HG02610 (cell line): ENCODE results near the gene TMEM171.

Source experiments
- ATAC-seq: cut with Tn5 transposase; IDR thresholded peaks from one replicate; pipeline ENCODE4 v1.9.1; 2021; ENCODE audit warnings: mild to moderate bottlenecking, moderate library complexity; ENCODE audit not compliant: unreplicated experiment

The TMEM171 gene

GRCh38 chr5:73120222-73121118 is at the start of gene TMEM171:
TMEM171 (plus strand) TSS chr5:73120575; CDS start chr5:73123374, 2,799 bp downstream.
- no peak for ATAC-seq

GRCh38 chr5:73081093-73081492 is 39.3 kb upstream of the TMEM171 start:
- no peak for ATAC-seq

DNA sequence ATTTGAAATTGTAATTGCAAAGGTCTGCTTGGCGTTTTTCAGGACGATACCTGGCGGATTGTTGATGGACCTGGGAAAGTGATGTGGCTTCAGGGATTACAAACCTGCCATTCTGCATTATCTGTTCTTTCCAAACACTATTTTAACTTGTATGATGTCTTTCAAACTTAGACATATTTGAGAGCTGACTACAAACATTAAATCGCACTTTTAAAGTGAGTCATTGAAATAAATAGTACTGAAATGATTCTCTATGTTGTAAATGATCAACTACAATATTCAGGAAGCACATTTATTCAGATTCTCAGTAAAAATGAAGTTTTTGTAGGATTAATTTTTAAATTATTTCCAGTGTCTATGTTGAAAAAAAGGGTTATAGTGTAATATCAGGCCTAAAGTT is 32.3 kb upstream of the TMEM171 start:
- ATAC-seq, result no peak

DNA sequence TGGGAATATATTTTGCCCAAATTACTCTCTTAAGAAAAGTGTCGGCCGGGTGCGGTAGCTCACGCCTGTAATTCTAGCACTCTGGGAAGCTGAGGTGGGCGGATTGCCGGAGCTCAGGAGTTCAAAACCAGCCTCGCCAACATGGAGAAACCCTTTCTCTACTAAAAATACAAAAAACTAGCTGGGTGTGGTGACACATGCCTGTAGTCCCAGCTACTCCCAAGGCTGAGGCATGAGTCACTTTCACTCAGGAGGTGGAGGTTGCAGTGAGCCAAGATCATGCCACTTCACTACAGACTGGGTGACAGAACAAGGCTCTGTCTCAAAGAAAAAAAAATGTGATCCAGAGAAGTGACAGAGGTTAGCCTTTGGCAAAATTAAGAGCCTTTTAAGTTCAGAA is 26.4 kb upstream of the TMEM171 start:
- no peak for ATAC-seq

GRCh38 chr5:73094415-73094814 is 26.0 kb upstream of the TMEM171 start:
- no peak for ATAC-seq

- no peak for ATAC-seq
Observed at GRCh38 chr5:73095564-73096238, 24.7 kb upstream of the TMEM171 start.

DNA sequence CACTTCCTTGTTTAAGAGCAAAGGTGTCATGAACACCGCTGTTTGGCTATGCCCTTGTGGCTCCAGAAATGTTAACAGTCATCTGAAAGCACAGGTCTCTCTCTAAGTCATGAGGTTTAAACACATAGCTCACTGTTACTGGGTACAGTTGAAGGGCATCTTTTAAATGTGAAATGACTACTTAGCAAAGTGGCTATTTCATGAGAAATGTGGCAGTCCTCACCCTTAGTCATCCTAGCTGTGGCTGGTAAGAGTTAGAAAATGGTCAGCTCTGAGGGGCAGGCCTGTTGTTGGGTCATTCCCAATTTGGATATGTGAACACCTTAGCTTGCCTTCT is 24.2 kb upstream of the TMEM171 start:
- ATAC-seq, result no peak

GRCh38 chr5:73097740-73098139 is 22.6 kb upstream of the TMEM171 start:
- no peak for ATAC-seq

DNA sequence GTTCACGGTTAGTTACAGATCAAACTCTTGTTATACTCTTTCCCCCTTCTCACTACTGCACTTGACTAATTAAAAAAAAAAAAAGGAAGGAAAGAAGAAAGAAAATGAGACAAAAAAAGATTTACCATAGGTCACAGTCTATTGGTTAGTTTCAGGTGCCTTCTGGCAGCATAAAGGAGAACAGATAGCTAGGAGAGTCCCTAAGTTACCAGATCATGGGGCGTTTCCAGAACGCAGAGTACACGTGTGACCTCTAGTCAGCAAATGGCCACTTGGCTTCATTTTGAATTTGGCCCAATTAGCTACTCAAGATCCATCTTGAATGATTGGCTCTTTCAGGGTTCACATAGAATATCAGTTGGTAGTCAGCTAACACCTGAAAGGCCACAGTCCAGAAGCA is 20.3 kb upstream of the TMEM171 start:
- no peak for ATAC-seq

DNA sequence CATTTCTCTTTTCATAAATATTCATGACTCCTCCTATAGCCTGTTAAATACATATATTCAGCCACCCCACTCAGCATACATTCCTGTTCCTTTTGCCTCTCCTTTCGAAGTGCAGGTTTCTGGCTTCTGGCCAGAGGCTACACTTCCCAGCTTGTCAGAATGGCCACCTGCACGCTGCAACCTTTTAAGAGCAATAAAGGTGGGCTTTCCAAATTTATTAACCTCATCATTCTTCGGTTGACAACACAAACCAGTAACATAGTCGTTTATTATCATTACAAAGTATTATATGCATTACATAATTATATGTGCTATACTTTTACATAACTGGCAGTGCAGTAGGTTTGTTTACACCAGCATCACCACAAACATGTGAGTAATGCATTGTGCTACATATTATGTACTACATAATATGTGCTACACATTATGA is 16.5 kb upstream of the TMEM171 start:
- ATAC-seq, result no peak

- no peak for ATAC-seq
Observed at GRCh38 chr5:73104326-73104725, 16.0 kb upstream of the TMEM171 start.

DNA sequence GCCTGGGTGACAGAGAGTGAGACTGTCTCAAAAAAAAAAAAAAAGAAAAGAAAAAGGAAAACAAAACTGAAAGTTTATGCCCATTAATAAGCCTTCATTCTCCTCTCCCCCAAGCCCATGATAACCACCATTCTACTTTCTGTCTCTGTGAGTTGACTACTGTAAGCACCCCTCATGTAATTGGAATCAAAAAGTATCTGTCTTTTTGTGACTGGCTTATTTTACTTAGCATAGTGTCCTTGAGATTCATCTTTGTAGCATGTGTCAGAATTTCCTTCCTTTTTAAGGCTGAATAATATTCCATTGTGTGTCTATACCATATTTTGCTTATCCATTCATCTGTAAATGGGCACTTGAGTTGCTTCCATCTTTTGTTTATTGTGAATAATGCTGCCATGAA is 14.0 kb upstream of the TMEM171 start:
- ATAC-seq, result no peak

GRCh38 chr5:73110190-73110589 is 10.2 kb upstream of the TMEM171 start:
- no peak for ATAC-seq

GRCh38 chr5:73111536-73111935 is 8.8 kb upstream of the TMEM171 start:
- ATAC-seq, result no peak

DNA sequence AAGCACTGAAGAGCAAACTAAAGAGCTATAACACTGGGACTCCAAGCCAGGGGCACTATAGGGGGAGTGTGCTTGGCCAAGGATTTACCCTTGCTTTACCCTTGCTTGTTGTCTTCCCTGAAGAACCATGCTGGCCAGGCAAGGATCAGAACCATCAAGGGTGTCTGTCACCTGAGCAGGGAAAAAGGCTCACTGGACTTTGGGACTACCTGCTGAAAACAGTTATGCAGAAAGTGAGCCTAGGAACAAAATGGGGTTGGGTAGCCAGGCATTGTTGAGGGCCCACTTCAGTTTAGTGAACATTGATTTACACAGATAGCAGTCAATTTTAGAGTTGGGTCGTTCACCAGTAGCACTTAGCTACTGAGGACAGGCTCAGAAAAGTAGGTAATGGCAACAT is 8.0 kb upstream of the TMEM171 start:
- ATAC-seq, result no peak

DNA sequence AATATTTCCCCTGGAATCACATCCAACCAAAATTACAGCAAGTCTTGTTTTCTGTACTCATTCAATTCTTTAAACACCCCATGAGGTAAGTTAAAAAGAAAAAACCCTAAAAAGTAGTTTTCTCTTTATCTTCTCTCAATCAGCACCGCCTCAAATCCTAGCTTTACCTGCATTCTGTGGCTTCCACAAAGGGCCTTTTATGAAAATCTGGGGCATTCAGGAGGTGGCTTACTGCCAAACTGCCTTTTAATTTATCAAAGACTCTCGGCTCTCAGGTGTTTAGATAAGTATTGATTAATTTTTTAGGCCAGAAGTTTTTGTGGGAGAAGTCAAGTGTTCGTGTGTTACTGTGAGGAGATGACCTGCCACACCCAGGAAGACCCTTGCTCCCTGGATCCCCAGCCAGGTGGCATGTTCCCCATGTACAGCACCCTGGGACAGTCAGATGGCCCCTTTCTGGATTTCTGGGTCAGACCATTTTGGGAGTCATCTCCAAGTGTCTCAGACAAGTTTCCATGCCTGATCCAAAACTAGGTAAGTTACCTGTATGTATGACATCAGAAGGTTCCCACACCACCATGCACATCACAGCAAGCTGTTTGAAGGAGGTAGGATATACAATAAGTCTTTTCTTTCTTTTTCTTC is 6.2 kb upstream of the TMEM171 start:
- ATAC-seq, result no peak

DNA sequence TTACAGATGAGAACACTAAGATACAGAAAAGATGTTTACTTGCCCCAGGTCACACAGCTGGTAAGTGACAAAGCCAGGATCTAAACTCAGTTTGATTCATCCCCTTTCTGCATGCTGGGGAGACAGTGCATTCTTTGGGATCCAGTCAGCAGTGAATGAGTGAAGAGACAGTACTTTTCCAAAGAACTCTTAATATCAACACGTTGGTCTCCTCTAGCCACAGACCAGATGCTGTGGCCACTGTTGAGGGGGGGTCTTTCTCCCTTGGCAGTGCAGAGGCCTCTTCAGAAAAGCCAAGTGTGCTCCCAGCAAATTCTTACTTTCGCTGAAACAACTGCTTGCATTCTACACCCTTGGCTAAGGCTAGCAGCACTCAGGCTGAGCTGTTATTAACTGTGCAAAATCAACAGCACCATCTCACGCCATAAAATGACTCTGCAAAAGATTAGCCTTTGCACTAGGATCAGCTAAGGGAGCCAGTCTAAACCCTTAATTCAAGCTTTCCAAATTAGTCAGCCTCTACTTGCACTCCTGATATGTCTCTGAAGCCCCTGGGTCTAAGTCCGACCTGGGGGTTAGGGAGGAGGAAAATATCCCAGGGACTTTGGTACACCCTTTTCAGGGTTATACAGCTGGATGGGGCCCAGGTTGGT is 4.8 kb upstream of the TMEM171 start:
- no peak for ATAC-seq

GRCh38 chr5:73116506-73116905 is 3.9 kb upstream of the TMEM171 start:
- no peak for ATAC-seq

DNA sequence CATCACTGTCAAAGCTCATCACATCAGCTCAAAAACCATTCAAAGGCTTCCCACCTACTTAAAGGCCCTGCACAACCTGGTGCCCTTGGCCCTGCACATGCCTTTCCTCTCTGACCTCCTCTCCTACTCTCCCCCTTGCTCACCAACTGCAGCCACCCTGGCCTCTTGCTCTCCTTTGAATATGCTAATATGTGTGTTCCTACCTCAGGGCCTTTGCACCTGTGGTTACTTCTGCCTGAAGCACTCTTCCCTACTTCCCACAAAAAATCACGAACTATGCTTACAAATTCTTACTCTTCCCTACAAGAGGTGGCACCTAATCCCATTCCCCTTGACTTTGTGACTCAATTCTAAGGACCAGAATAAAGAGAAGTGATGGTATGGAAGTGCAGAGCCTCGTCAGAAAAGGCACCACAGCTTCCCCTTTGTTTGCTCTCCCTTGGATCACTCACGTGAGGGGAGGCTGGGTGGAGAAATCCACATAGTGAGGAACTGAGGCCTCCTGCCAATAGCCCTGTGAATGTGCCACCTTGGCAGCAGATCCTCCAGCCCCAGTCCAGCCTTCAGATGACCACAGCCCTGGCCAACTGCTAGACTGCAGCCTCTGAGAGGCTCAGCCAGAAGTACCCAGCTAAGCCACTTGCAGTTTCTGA is 3.2 kb upstream of the TMEM171 start:
- ATAC-seq, result no peak

DNA sequence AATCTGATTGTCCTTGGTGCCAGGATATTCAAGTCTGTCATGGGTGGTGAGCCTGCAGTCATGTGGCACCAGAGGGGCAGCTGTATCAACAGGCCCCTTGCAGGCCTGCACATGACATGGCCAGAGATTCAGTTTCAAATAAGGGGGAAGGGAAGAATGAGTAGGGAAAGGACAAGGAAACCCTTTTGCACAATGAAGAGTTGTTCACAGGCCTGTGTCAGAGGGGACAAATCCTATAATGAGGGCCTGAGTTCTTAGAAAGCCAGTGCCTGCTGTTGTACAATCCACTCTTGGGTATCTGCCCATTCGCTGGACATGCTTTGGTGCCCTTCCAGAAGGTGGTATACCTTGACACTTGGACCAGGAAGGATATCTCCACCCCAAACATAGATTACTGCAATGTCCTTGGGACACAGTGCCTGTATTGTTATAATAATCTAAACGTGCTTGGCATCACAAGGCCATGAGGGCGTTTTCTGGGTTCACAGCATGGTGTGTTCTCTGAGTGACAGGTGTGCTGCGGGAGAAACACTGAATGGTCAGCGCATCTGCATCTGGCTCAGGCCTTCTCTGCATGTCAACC is 1.9 kb upstream of the TMEM171 start:
- no peak for ATAC-seq
